ENCODE results near the gene TUBB6.

DNA sequence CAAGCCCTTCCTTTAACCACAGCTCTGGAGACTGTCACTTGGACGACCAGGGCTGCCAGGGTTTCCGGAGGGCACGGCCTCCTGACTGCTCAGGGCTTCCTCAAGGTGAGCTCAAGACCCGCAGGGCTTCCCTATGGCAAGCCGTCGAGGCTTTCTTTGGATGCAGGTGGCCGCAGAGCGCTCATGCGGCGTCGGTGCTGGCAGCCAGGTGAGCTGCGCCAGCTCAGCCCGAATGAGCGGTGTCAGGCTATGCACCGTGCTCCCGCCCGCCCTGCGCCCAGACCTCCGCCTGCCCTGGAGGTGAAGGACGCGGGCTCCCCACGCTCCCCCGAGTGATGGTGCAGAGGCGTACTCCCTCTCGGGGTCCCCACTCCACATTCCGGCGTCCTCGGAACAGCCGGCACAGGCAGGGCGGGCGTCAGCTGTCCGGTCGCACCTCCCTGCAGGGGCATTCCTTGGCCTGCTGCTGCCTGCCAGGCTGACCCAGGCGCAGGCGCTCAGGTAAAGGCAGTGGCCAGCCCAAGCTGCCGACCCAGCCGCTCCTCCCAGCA, 20.8 kb upstream of the TUBB6 start:
- TF ChIP-seq POLR2A (IDR thresholded peaks at IDR 0.05; ENCODE audit: extremely low read depth, insufficient read length), result no peak
- TF ChIP-seq, protein P1, sequence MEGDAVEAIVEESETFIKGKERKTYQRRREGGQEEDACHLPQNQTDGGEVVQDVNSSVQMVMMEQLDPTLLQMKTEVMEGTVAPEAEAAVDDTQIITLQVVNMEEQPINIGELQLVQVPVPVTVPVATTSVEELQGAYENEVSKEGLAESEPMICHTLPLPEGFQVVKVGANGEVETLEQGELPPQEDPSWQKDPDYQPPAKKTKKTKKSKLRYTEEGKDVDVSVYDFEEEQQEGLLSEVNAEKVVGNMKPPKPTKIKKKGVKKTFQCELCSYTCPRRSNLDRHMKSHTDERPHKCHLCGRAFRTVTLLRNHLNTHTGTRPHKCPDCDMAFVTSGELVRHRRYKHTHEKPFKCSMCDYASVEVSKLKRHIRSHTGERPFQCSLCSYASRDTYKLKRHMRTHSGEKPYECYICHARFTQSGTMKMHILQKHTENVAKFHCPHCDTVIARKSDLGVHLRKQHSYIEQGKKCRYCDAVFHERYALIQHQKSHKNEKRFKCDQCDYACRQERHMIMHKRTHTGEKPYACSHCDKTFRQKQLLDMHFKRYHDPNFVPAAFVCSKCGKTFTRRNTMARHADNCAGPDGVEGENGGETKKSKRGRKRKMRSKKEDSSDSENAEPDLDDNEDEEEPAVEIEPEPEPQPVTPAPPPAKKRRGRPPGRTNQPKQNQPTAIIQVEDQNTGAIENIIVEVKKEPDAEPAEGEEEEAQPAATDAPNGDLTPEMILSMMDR (IDR thresholded peaks at IDR 0.05; ENCODE audit: low read depth, low read length), result no peak
- TF ChIP-seq MAX (IDR thresholded peaks at IDR 0.05; ENCODE audit: low read depth, low read length), result no peak
